ENCODE results near the gene MZF1. TPM values are rescaled to one million over a fixed set of nuclear protein-coding genes. Genes with fewer than 3 reads are reported as not detected.

Gene MZF1
- total RNA-seq, 2 experiments from 2014 or later, result 21.0 to 21.1 TPM

DNA sequence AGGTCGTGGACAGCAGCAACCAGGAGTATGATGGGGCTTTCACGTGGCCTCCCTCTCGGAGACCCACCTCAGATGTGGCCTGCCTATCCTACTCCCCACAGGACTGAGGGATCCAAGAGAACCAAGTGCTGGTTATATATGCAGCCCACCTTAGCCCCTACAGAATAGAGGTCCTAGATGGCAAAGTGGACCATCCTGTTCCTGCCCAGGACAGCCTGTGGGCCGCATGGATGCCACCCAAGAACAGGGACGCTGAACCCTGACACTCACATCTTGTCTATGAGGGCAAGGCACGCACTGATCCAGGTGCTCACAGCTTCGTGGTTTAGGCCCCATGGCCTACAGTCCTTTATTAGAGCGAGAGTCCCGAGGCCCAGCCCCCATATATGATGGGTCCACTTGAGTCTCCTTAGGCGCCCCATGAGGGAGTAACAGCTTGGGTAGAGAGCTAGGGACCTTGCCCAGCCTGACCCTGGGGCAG, 59.9 kb downstream of the MZF1 start:
- Histone ChIP-seq H3K36me3 (ENCODE audit: insufficient read depth, low read length) (peaks cover 19% of the 10 kb centered on the region), H3K27ac (ENCODE audit: low read depth in 1 of 2, low read length in 2 of 2) (peak overlapping the region; percentile 56 to 58), H3K4me3 (ENCODE audit: low read length) (no peak overlapping the region), H3K4me1 (ENCODE audit: insufficient read depth, low read length) (peaks cover 43% of the 10 kb centered on the region), H3K27me3 (ENCODE audit: control insufficient read depth in 1 of 2, insufficient read depth in 2 of 2, low read length in 2 of 2) (no peaks in the 10 kb centered on the region), H3K9me3 (ENCODE audit: control insufficient read depth in 1 of 2, insufficient read depth in 1 of 2, low read length in 2 of 2) (peaks cover 0 to 5% of the 10 kb centered on the region in 2 experiments)
- Mint-ChIP-seq H3K36me3 (ENCODE audit: low read depth) (peaks cover 15% of the 10 kb centered on the region), H3K4me3 (peak overlapping the region; percentile 51), H3K4me1 (ENCODE audit: low read depth) (peaks cover 29% of the 10 kb centered on the region), H3K9me3 (no peaks in the 10 kb centered on the region), H3K27ac (peak overlapping the region; percentile 78), H3K27me3 (no peaks in the 10 kb centered on the region)
- DNase-seq, result peak in 1 of 14 experiments; percentile 35
- CTCF ChIA-PET, result interaction anchor here (1.0 to 3.5 kb wide), 4 partner anchors 18 to 68 kb away, joined by 3 to 15 read pairs (median 8); no protein-coding TSS in a partner anchor
- no peak for ATAC-seq (ENCODE audit: poor library complexity)
- POLR2A ChIA-PET, result interaction anchor here (1.0 to 1.6 kb wide), 9 partner anchors 31 to 105 kb away, joined by 4 to 12 read pairs (median 7); partner anchors contain the start of genes CHMP2A, TRIM28, ZNF446 and ZNF584
- TF ChIP-seq, protein P1, sequence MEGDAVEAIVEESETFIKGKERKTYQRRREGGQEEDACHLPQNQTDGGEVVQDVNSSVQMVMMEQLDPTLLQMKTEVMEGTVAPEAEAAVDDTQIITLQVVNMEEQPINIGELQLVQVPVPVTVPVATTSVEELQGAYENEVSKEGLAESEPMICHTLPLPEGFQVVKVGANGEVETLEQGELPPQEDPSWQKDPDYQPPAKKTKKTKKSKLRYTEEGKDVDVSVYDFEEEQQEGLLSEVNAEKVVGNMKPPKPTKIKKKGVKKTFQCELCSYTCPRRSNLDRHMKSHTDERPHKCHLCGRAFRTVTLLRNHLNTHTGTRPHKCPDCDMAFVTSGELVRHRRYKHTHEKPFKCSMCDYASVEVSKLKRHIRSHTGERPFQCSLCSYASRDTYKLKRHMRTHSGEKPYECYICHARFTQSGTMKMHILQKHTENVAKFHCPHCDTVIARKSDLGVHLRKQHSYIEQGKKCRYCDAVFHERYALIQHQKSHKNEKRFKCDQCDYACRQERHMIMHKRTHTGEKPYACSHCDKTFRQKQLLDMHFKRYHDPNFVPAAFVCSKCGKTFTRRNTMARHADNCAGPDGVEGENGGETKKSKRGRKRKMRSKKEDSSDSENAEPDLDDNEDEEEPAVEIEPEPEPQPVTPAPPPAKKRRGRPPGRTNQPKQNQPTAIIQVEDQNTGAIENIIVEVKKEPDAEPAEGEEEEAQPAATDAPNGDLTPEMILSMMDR (IDR thresholded peaks at IDR 0.05), result no peak
- intact Hi-C loops (cut with DNase I, micrococcal nuclease), result no loop called here

Small RNAs within 50 kb of the gene (microRNA-seq; reads per million reads assigned to microRNA genes)
- not detected for gene MIR6807 (ENCODE audit: borderline microRNAs expressed, borderline replicate concordance)

Other genes with a start within 250 kb of the MZF1 start
- gene ZSCAN22, start 246.3 kb downstream of the MZF1 start, total RNA-seq, result under 1 TPM; 0.77 to 0.81 TPM
- gene A1BG, start 219.8 kb downstream of the MZF1 start, total RNA-seq, result 1 to 10 TPM; 7.6 to 8.4 TPM
- gene ZNF497, start 210.6 kb downstream of the MZF1 start, total RNA-seq, result under 1 TPM; 0.28 to 0.55 TPM
- gene ZNF837, start 192.3 kb downstream of the MZF1 start, total RNA-seq, result 1 to 10 TPM in 1 of 2 experiments, under 1 TPM in 1; 0.71 to 1.0 TPM
- gene RPS5, start 186.1 kb downstream of the MZF1 start, total RNA-seq, result 1,000 to 10,000 TPM; 1,619 to 1,646 TPM
- gene RNF225, start 177.7 kb downstream of the MZF1 start, total RNA-seq, result under 1 TPM in 1 of 2 experiments, not detected in 1; 0.55 TPM
- gene ZNF584, start 164.7 kb downstream of the MZF1 start, total RNA-seq, result 1 to 10 TPM; 1.7 to 1.8 TPM
- gene ZNF132, start 133.2 kb downstream of the MZF1 start, total RNA-seq, result 1 to 10 TPM; 1.0 to 1.4 TPM
- 1 to 10 TPM; 6.3 to 7.6 TPM for gene ZNF324B, start 121.7 kb downstream of the MZF1 start, total RNA-seq
- gene ZNF324, start 106.3 kb downstream of the MZF1 start, total RNA-seq, result 10 to 100 TPM; 24.3 to 25.2 TPM
- 10 to 100 TPM; 13.6 to 14.6 TPM for gene ZNF446, start 97.0 kb downstream of the MZF1 start, total RNA-seq
- gene SLC27A5, start 61.3 kb downstream of the MZF1 start, total RNA-seq, result 1 to 10 TPM; 3.5 to 4.8 TPM
- gene ZBTB45, start 53.5 kb downstream of the MZF1 start, total RNA-seq, result 1 to 10 TPM; 5.7 to 6.3 TPM
- gene TRIM28, start 29.3 kb downstream of the MZF1 start, total RNA-seq, result 100 to 1,000 TPM; 549 to 553 TPM
- gene CHMP2A, start 18.2 kb downstream of the MZF1 start, total RNA-seq, result 10 to 100 TPM; 60.5 to 62.4 TPM
- gene UBE2M, start 14.7 kb downstream of the MZF1 start, total RNA-seq, result 10 to 100 TPM; 29.0 to 31.0 TPM